Measurements from ENCODE around the gene HSPB8. TPM values are rescaled to one million over a fixed set of nuclear protein-coding genes. Genes with fewer than 3 reads are reported as not detected.

The HSPB8 gene
- polyA plus RNA-seq, 1 of the 3 experiments (the other 2 are of a cell fraction): 1.2 TPM

GRCh38 chr12:119231774-119232173 lies 53.0 kb downstream of the HSPB8 start:
- no peak overlapping the region for H3K4me2 ChIP-seq
- no peaks in the 10 kb centered on the region for H4K20me1 ChIP-seq (ENCODE audit: insufficient read depth)
- H3K27ac ChIP-seq (ENCODE audit: low read depth in 2 of 2, low read length in 1 of 2): no peak overlapping the region
- TF ChIP-seq TCF12 (IDR thresholded peaks at IDR 0.05): no peak
- TF ChIP-seq, protein P1, sequence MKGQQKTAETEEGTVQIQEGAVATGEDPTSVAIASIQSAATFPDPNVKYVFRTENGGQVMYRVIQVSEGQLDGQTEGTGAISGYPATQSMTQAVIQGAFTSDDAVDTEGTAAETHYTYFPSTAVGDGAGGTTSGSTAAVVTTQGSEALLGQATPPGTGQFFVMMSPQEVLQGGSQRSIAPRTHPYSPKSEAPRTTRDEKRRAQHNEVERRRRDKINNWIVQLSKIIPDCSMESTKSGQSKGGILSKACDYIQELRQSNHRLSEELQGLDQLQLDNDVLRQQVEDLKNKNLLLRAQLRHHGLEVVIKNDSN (IDR thresholded peaks at IDR 0.05; ENCODE audit: borderline replicate concordance, low read depth): no peak
- no peak for TF ChIP-seq MXI1 (IDR thresholded peaks at IDR 0.05; ENCODE audit: low read depth, low read length)
- no peak for TF ChIP-seq CHD2 (IDR thresholded peaks at IDR 0.05; ENCODE audit: low read length, partially characterized antibody)
- TF ChIP-seq ELF1 (IDR thresholded peaks at IDR 0.05): no peak
- no peak for TF ChIP-seq EP300 (IDR thresholded peaks at IDR 0.05; ENCODE audit: borderline replicate concordance in 1 of 2, low read depth in 1 of 2, low read length in 1 of 2)
- no peak for TF ChIP-seq RAD21 (IDR thresholded peaks at IDR 0.05; ENCODE audit: low read length)
- TF ChIP-seq, protein P2, sequence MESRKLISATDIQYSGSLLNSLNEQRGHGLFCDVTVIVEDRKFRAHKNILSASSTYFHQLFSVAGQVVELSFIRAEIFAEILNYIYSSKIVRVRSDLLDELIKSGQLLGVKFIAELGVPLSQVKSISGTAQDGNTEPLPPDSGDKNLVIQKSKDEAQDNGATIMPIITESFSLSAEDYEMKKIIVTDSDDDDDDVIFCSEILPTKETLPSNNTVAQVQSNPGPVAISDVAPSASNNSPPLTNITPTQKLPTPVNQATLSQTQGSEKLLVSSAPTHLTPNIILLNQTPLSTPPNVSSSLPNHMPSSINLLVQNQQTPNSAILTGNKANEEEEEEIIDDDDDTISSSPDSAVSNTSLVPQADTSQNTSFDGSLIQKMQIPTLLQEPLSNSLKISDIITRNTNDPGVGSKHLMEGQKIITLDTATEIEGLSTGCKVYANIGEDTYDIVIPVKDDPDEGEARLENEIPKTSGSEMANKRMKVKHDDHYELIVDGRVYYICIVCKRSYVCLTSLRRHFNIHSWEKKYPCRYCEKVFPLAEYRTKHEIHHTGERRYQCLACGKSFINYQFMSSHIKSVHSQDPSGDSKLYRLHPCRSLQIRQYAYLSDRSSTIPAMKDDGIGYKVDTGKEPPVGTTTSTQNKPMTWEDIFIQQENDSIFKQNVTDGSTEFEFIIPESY (IDR thresholded peaks at IDR 0.05; ENCODE audit: borderline replicate concordance, low read depth): no peak
- TF ChIP-seq, protein P3, sequence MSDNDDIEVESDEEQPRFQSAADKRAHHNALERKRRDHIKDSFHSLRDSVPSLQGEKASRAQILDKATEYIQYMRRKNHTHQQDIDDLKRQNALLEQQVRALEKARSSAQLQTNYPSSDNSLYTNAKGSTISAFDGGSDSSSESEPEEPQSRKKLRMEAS (IDR thresholded peaks at IDR 0.05; ENCODE audit: low read depth): no peak
- TF ChIP-seq POLR2AphosphoS5 (IDR thresholded peaks at IDR 0.05; ENCODE audit: low read depth, low read length): no peak
- H3K4me3 ChIP-seq (ENCODE audit: low read depth in 2 of 2, low read length in 1 of 2): no peak overlapping the region
- H3K79me2 ChIP-seq (ENCODE audit: insufficient read depth): no peaks in the 10 kb centered on the region
- H3K36me3 ChIP-seq (replicated peaks in 1 of 2; ENCODE audit: control insufficient read depth in 1 of 2, insufficient read depth in 2 of 2, low read length in 1 of 2): no peaks in the 10 kb centered on the region
- no peaks in the 10 kb centered on the region for H3K27me3 ChIP-seq (ENCODE audit: insufficient read depth)
- DNase-seq: no peak
- no peaks in the 10 kb centered on the region for H3F3A ChIP-seq (replicated peaks; ENCODE audit: insufficient read depth)
- H2AFZ ChIP-seq (ENCODE audit: low read depth): no peak overlapping the region
- no peaks in the 10 kb centered on the region for H3K9me3 ChIP-seq
- peaks cover 0 to 3% of the 10 kb centered on the region in 2 experiments; a peak in 1 of 4 replicates for H3K4me1 ChIP-seq (ENCODE audit: control insufficient read depth in 1 of 2, insufficient read depth in 2 of 2, low read depth in 1 of 2, low read length in 1 of 2)
- no peak overlapping the region for H3K9ac ChIP-seq
- no peaks in the 10 kb centered on the region for H3K9me2 ChIP-seq
- WGBS (ENCODE audit: low lambda C conversion rate): 53% methylated on average over 4 of the region's 4 CpGs
- ChIA-PET CTCF (no interaction called here), POLR2A (no interaction called here)

DNA sequence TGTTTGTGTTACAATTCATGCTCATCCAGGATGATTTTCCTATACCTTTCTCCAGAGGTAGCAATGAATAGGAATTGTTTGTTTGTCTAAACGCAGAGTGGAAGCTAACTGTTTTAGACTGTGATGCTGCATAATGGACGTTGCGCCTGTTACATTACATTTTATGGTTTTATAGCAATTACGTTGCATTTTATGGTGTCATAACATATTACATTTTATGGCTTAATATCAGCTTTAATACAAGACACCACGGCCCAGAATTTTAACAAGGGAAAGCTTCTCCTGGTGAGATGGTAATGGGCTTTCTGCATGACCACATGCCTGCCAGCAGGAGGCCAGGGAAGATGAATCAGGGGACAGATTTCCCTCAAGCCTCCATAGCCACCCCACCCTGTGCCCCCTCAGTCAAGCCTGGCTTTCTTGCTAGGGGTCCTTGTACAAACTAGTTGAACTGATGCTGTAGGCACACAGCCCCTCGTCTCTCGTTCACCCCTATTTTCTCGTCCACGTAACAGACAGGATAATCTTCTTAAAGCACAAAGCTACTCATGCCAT lies 56.5 kb downstream of the HSPB8 start:
- H3K9ac ChIP-seq: no peak overlapping the region
- H3K79me2 ChIP-seq (ENCODE audit: insufficient read depth): no peaks in the 10 kb centered on the region
- POLR2A ChIA-PET: interaction anchor here (1.3 kb wide), 1 partner anchor 13 kb away, joined by 3 read pairs; no protein-coding TSS in a partner anchor
- H3K9me2 ChIP-seq: no peaks in the 10 kb centered on the region
- H3K27me3 ChIP-seq (ENCODE audit: insufficient read depth): no peaks in the 10 kb centered on the region
- peak; percentile 23 for DNase-seq
- H3F3A ChIP-seq (replicated peaks; ENCODE audit: insufficient read depth): no peaks in the 10 kb centered on the region
- H3K4me1 ChIP-seq (ENCODE audit: control insufficient read depth in 1 of 2, insufficient read depth in 2 of 2, low read depth in 1 of 2, low read length in 1 of 2): peaks cover 0 to 3% of the 10 kb centered on the region in 2 experiments; a peak in 1 of 4 replicates
- WGBS (ENCODE audit: low lambda C conversion rate): 31% methylated on average over 9 of the region's 9 CpGs
- CTCF ChIA-PET: interaction anchor here (0.7 to 1.8 kb wide), 9 partner anchors 13 to 181 kb away, joined by 3 to 11 read pairs (median 4); partner anchors contain the start of gene HSPB8
- no peak for TF ChIP-seq FOXM1 (IDR thresholded peaks at IDR 0.05; ENCODE audit: low read depth)
- peak; percentile 21; the same call in 1 of the 2 replicates for TF ChIP-seq RAD21 (IDR thresholded peaks at IDR 0.05; ENCODE audit: low read length)
- H3K4me2 ChIP-seq: no peak overlapping the region
- no peak overlapping the region for H3K27ac ChIP-seq (ENCODE audit: low read depth in 2 of 2, low read length in 1 of 2)
- H4K20me1 ChIP-seq (ENCODE audit: insufficient read depth): no peaks in the 10 kb centered on the region
- H2AFZ ChIP-seq (ENCODE audit: low read depth): no peak overlapping the region
- no peaks in the 10 kb centered on the region for H3K9me3 ChIP-seq
- no peaks in the 10 kb centered on the region for H3K36me3 ChIP-seq (replicated peaks in 1 of 2; ENCODE audit: control insufficient read depth in 1 of 2, insufficient read depth in 2 of 2, low read length in 1 of 2)
- H3K4me3 ChIP-seq (ENCODE audit: low read depth in 2 of 2, low read length in 1 of 2): no peak overlapping the region

Data from SK-N-SH (cell line).